ENCODE results near the gene RIPPLY2. TPM values are rescaled to one million over a fixed set of nuclear protein-coding genes. Genes with fewer than 3 reads are reported as not detected.

RIPPLY2 gene
- total RNA-seq, 1 donor from 2014 or later = not detected

GRCh38 chr6:83852528-83853177 lies 507 bp upstream of the RIPPLY2 start:
- DNase-seq (ENCODE audit: low spot score in 2 of 2, unreplicated experiment in 2 of 2) = no peak
- Mint-ChIP-seq H3K4me3 (peak overlapping the region; percentile 63), H3K9me3 (no peaks in the 10 kb centered on the region), H3K27me3 (ENCODE audit: low read depth) (peaks cover 88% of the 10 kb centered on the region), H3K36me3 (no peaks in the 10 kb centered on the region), H3K4me1 (peaks cover 10% of the 10 kb centered on the region), H3K27ac (no peak overlapping the region)
- TF ChIP-seq CTCF (IDR thresholded peaks at IDR 0.05; ENCODE audit: unreplicated experiment) = no peak

DNA sequence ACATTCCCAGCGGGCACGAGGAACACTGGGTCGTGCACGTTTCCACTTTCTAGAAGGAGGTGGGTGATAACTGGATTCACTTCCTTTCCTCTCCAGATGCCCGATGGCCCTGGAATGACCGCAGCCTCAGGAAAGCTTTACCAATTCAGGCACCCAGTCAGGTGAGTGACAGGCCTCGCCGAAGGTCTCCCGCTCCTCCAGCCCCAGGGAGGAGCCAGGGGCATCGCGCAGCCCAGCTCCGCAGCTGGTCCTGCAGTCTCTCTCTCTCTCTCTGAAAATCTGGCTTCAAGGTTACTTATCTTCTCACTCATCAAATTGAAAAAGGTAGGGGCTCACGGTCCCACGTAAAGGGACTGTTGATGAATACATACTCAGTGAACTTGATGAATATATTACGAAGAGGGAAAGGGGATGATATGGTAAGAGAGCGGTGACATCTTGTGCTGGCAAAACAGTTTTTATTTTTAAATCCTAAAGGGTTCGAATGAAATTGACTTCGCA lies 891 bp downstream of the RIPPLY2 start:
- DNase-seq (ENCODE audit: low spot score in 2 of 2, unreplicated experiment in 2 of 2) = no peak
- Mint-ChIP-seq H3K27me3 (ENCODE audit: low read depth) (peaks cover 79% of the 10 kb centered on the region), H3K4me3 (peak overlapping the region; percentile 63), H3K9me3 (no peaks in the 10 kb centered on the region), H3K4me1 (peaks cover 11% of the 10 kb centered on the region), H3K36me3 (no peaks in the 10 kb centered on the region), H3K27ac (no peak overlapping the region)
- no peak for TF ChIP-seq CTCF (IDR thresholded peaks at IDR 0.05; ENCODE audit: unreplicated experiment)

DNA sequence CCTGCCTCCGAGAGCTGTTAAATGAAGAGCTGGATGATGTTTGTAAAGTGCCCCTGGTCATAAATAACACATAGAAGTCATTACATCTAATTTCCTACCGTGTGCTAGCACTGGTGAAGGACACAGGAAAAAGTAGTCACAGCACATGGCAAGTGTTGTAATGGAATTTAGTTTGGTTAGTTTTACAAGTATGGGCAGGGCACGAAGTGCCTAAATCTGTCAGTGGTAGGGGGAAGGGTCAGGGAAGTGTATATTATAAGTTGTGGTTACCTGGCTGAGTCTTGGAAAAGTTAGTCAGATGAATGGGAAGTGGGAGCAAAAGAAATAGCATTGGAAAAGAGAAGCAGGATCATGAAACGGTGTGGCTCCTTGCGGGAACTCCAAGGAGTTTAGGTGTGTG lies 1.6 kb downstream of the RIPPLY2 start:
- Mint-ChIP-seq H3K4me1 (peaks cover 14% of the 10 kb centered on the region), H3K36me3 (no peaks in the 10 kb centered on the region), H3K27me3 (ENCODE audit: low read depth) (peaks cover 72% of the 10 kb centered on the region), H3K4me3 (no peak overlapping the region), H3K27ac (no peak overlapping the region), H3K9me3 (no peaks in the 10 kb centered on the region)
- DNase-seq (ENCODE audit: low spot score in 2 of 2, unreplicated experiment in 2 of 2) = no peak
- TF ChIP-seq CTCF (IDR thresholded peaks at IDR 0.05; ENCODE audit: unreplicated experiment) = no peak

GRCh38 chr6:83859410-83860358 lies 6.5 kb downstream of the RIPPLY2 start, which contains the start of gene CYB5R4:
Gene CYB5R4 (plus strand): TSS chr6:83859689. CDS start chr6:83859783, 94 bp downstream.
- H3K4me3 Mint-ChIP-seq = peak within 1 kb of the TSS; percentile 97
- peaks cover 15% of the 10 kb centered on the region for H3K4me1 Mint-ChIP-seq
- no peaks in the 10 kb centered on the region for H3K36me3 Mint-ChIP-seq
- H3K27ac Mint-ChIP-seq = peak within 1 kb of the TSS; percentile 86
- no peaks in the 10 kb centered on the region for H3K9me3 Mint-ChIP-seq
- peaks cover 24% of the 10 kb centered on the region for H3K27me3 Mint-ChIP-seq (ENCODE audit: low read depth)
- peak; percentile 82 to 94 for DNase-seq (ENCODE audit: low spot score in 2 of 2, unreplicated experiment in 2 of 2)
- peak; percentile 50 for TF ChIP-seq CTCF (IDR thresholded peaks at IDR 0.05; ENCODE audit: unreplicated experiment)

DNA sequence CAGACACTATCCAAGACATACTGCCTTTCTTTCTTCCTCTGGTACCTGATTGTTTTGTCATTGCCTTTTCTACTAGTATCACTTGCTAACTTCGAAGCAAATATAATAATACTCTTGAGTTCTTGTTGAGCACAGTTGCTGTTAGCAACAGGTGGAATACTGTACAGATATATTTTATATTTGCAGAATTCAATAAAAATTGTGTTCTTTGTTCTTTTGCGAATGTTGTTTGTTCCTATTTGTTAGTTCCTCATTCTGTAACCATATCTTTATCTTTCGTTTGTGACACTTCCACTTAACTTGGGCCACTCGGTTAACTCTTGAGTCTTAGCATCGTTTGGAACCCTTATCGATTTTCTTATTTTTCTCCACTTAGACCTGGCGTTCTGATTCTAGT lies 7.2 kb downstream of the RIPPLY2 start:
- TF ChIP-seq CTCF (IDR thresholded peaks at IDR 0.05; ENCODE audit: unreplicated experiment) = no peak
- Mint-ChIP-seq H3K27me3 (ENCODE audit: low read depth) (peaks cover 18% of the 10 kb centered on the region), H3K36me3 (peaks cover 3% of the 10 kb centered on the region), H3K4me1 (peaks cover 15% of the 10 kb centered on the region), H3K4me3 (peak overlapping the region; percentile 97), H3K27ac (no peak overlapping the region), H3K9me3 (no peaks in the 10 kb centered on the region)
- no peak for DNase-seq (ENCODE audit: low spot score in 2 of 2, unreplicated experiment in 2 of 2)

Data from mesothelial cell of epicardium (in vitro differentiated cells).